PFSK-1 (cell line): ENCODE results near the gene DPF3.

ENCODE experiments used
- FOXP2 ChIP-seq: optimal IDR thresholded peaks from 2 replicates; pipeline ENCODE3; 2011; ENCODE audit warnings: borderline replicate concordance, control low read depth, inconsistent platforms; ENCODE audit not compliant: insufficient read depth; ENCODE audit errors: extremely low read length, extremely low read depth
- POLR2AphosphoS5 ChIP-seq: IDR thresholded peaks from 2 replicates; pipeline ENCODE4 v1.6.1; 2012; ENCODE audit warnings: low read depth, mild to moderate bottlenecking, control low read depth, low read length, moderate library complexity
- SIN3A ChIP-seq: IDR thresholded peaks from 2 replicates; pipeline ENCODE4 v1.6.1; 2012; ENCODE audit warnings: mild to moderate bottlenecking, low read length, moderate library complexity, borderline replicate concordance; ENCODE audit not compliant: insufficient read depth
- TAF1 ChIP-seq: IDR thresholded peaks from 2 replicates; pipeline ENCODE4 v1.6.1; 2012; ENCODE audit warnings: low read length, control low read depth, borderline replicate concordance; ENCODE audit not compliant: insufficient read depth
- TF ChIP-seq, protein P1 (sequence below), 2 experiments: IDR thresholded peaks; 2 replicates each; pipeline versions ENCODE4 v1.6.1 to v1.8.0; 2011 to 2012; ENCODE audit warnings: low read depth in 2 of 2, low read length in 2 of 2, control low read depth in 1 of 2, inconsistent platforms in 1 of 2, mild to moderate bottlenecking in 1 of 2, moderate library complexity in 1 of 2; ENCODE audit not compliant: insufficient read depth in 1 of 2

DPF3 gene

DNA sequence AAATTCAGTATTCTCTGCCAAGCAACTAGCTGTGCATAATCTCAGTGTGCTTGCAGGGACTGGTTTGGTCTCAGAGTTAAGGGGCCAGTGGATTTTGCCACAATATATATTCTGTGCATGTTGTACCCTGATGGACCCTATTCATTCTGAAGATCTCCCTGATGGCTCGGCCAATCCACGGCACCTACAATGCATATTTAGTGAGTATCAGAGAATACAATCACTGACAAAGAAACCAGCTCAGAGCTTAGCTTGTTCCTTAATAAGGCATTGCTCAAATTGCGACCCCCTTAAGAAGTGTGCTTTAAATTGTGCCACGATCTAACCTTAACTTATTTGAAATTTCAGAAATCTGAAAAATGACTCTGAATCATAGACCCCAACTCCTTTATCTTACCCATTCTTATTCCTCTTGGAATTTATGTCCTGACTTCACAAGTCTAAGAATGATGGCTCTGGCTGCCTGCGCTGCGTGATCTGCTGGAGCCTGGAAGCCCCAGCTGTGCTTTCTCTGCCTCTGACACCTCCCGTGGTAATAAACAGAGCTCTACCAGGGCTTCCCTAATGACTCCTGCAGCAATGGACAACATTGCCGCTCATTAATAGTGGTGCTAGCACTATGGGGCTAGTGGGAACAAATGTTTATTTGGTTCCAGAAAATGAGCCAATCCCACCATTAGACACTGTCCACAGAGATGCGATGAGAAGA, 23.3 kb upstream of the DPF3 start:
- no peak for TF ChIP-seq POLR2AphosphoS5
- TF ChIP-seq, protein P1, sequence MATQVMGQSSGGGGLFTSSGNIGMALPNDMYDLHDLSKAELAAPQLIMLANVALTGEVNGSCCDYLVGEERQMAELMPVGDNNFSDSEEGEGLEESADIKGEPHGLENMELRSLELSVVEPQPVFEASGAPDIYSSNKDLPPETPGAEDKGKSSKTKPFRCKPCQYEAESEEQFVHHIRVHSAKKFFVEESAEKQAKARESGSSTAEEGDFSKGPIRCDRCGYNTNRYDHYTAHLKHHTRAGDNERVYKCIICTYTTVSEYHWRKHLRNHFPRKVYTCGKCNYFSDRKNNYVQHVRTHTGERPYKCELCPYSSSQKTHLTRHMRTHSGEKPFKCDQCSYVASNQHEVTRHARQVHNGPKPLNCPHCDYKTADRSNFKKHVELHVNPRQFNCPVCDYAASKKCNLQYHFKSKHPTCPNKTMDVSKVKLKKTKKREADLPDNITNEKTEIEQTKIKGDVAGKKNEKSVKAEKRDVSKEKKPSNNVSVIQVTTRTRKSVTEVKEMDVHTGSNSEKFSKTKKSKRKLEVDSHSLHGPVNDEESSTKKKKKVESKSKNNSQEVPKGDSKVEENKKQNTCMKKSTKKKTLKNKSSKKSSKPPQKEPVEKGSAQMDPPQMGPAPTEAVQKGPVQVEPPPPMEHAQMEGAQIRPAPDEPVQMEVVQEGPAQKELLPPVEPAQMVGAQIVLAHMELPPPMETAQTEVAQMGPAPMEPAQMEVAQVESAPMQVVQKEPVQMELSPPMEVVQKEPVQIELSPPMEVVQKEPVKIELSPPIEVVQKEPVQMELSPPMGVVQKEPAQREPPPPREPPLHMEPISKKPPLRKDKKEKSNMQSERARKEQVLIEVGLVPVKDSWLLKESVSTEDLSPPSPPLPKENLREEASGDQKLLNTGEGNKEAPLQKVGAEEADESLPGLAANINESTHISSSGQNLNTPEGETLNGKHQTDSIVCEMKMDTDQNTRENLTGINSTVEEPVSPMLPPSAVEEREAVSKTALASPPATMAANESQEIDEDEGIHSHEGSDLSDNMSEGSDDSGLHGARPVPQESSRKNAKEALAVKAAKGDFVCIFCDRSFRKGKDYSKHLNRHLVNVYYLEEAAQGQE (IDR thresholded peaks at IDR 0.05; ENCODE audit: insufficient read depth in 1 of 2, low read depth in 2 of 2, low read length in 2 of 2) = no peak
- TF ChIP-seq SIN3A = no peak
- TF ChIP-seq FOXP2 = no peak

DNA sequence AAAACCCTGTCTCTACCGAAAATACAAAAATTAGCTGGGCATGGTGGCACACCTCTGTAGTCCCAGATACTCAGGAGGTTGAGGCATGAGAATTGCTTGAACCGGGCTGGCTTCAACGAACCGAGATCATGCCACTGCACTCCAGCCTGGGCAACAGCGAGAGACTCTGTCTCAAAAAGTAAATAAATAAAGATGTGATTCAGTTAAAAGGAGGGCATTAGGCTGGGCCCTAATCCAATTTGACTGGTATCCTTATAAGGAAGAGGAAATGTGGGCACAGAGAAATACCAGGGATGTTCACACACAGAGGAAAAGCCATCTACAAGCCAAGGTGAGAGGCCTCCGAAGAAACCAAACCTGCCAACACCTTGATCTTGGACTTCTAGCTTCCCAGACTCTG, 22.3 kb upstream of the DPF3 start:
- TF ChIP-seq TAF1 (no peak), SIN3A (no peak), FOXP2 (no peak), POLR2AphosphoS5 (no peak)
- TF ChIP-seq, protein P1 (IDR thresholded peaks at IDR 0.05; ENCODE audit: insufficient read depth in 1 of 2, low read depth in 2 of 2, low read length in 2 of 2) = no peak

DNA sequence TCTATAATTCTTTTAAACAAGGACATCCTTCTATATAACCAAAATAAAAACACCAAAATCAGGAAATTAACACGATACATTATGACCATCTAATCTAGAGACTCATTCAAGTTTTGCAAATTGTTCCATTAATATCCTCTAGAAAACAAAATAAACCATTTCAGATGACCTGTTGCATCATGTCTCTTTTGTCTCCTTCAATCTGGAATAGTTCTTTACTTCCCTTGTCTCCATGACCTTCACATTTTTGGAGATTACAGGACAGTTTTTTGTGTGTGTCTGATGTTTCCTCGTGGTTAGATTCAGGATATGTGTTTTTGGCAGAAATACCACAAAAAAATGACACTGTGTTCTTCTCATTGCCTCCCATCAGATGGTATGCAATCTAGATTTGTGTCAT, 19.9 kb upstream of the DPF3 start:
- TF ChIP-seq FOXP2 = no peak
- no peak for TF ChIP-seq TAF1

DNA sequence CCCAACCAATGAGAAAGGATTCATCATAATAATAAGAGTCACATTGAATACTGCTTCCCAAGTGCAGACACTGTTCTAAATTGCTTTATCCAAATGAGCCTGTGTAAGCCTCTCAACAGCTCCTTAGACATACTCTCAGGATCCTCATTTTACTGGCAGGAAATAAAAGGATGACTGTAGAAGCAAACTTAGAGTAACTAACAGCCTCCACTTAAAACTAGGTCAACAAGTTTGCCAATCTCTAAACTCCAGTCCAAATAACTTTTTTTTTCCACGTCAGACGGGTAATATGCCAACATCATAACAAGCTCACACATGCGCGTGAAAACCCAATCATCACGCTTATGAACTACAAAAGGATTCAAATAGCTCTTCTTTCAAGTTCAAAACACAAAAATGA, 15.3 kb upstream of the DPF3 start:
- TF ChIP-seq, protein P1 (IDR thresholded peaks at IDR 0.05; ENCODE audit: insufficient read depth in 1 of 2, low read depth in 2 of 2, low read length in 2 of 2) = no peak
- TF ChIP-seq TAF1 = no peak
- no peak for TF ChIP-seq FOXP2
- no peak for TF ChIP-seq POLR2AphosphoS5
- no peak for TF ChIP-seq SIN3A

DNA sequence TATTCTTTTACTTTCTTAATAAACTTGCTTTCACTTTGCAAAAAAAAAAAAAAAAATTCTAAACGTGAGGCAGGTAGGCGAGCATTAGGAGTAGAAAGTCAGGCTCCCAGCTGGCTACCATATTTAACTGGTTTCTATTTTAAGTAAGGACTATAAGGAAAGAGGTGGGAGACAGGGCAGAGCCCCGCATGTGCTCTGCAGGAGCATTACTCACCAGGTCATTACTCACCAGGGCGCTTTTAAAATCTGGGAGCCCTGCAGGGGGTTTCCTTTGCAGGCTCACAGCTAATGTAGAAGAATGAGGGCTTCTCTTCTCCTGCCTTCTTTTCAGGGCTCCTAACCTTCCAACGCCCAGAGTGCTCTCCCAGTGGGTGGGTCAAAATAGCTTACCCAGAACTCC, 14.0 kb upstream of the DPF3 start:
- TF ChIP-seq, protein P1 (IDR thresholded peaks at IDR 0.05; ENCODE audit: insufficient read depth in 1 of 2, low read depth in 2 of 2, low read length in 2 of 2) = no peak
- no peak for TF ChIP-seq SIN3A
- no peak for TF ChIP-seq POLR2AphosphoS5
- no peak for TF ChIP-seq TAF1
- TF ChIP-seq FOXP2 = no peak
